GM23338 (cell line): ENCODE measurements around the gene PLCH2. TPM values are rescaled to one million over a fixed set of nuclear protein-coding genes. Genes with fewer than 3 reads are reported as not detected.

Experiments
- ATAC-seq: fragments of 200-7000 bp; cut with Tn5 transposase; 3 replicates; pipeline ENCODE4 v1.9.1; 2020
- DNase-seq: peaks from one replicate; pipeline ENCODE4 v3.0.0-alpha.2; 2015; ENCODE audit warnings: low spot score
- H2AFZ ChIP-seq: fragments of 200-600 bp; sonication (generic); 2 replicates; pipeline ENCODE4 v1.8.0; 2016; ENCODE audit warnings: antibody characterized with exemption, mild to moderate bottlenecking, moderate library complexity
- H3F3A ChIP-seq: fragments of 200-600 bp; sonication (generic); replicated peaks from 2 replicates; pipeline ENCODE4 v1.8.0; 2017; ENCODE audit warnings: antibody characterized with exemption, mixed run types, low read depth
- H3K27ac ChIP-seq: fragments of 200-600 bp; sonication (generic); 2 replicates; pipeline ENCODE4 v1.6.1; 2016; ENCODE audit warnings: low read depth
- H3K27me3 ChIP-seq: fragments of 200-600 bp; sonication (generic); 2 replicates; pipeline ENCODE4 v1.8.0; 2016; ENCODE audit warnings: mild to moderate bottlenecking, mixed run types, moderate library complexity; ENCODE audit not compliant: insufficient read depth
- H3K36me3 ChIP-seq: fragments of 200-600 bp; sonication (generic); 2 replicates; pipeline ENCODE4 v1.8.0; 2016; ENCODE audit warnings: mild to moderate bottlenecking; ENCODE audit not compliant: insufficient read depth
- H3K4me1 ChIP-seq: fragments of 200-600 bp; sonication (generic); 2 replicates; pipeline ENCODE4 v1.8.0; 2016; ENCODE audit warnings: mild to moderate bottlenecking, moderate library complexity; ENCODE audit not compliant: insufficient read depth
- H3K4me2 ChIP-seq: fragments of 200-600 bp; sonication (generic); 2 replicates; pipeline ENCODE4 v1.7.1; 2017; ENCODE audit warnings: mixed run types
- H3K4me3 ChIP-seq: fragments of 200-600 bp; sonication (generic); 2 replicates; pipeline ENCODE4 v1.6.1; 2016; ENCODE audit warnings: mixed run types
- H3K79me2 ChIP-seq: fragments of 200-600 bp; sonication (generic); replicated peaks from 2 replicates; pipeline ENCODE4 v1.8.0; 2017; ENCODE audit warnings: mild to moderate bottlenecking; ENCODE audit not compliant: insufficient read depth
- H3K9me2 ChIP-seq: fragments of 200-600 bp; sonication (generic); 2 replicates; pipeline ENCODE4 v1.8.0; 2017; ENCODE audit not compliant: insufficient read depth
- H4K20me1 ChIP-seq: fragments of 200-600 bp; sonication (generic); replicated peaks from 2 replicates; pipeline ENCODE4 v1.8.0; 2017; ENCODE audit warnings: mild to moderate bottlenecking; ENCODE audit not compliant: insufficient read depth
- H3K27ac Mint-ChIP-seq: 2 replicates; pipeline ENCODE4 v1.8.0; 2020; ENCODE audit warnings: inconsistent platforms, mild to moderate bottlenecking, moderate library complexity, mixed read lengths
- H3K27me3 Mint-ChIP-seq: 3 replicates; pipeline ENCODE4 v1.8.0; 2022; ENCODE audit warnings: low read depth, mild to moderate bottlenecking, moderate library complexity, mixed read lengths, inconsistent platforms; ENCODE audit not compliant: insufficient read depth, poor library complexity
- H3K36me3 Mint-ChIP-seq: 3 replicates; pipeline ENCODE4 v1.8.0; 2021; ENCODE audit warnings: low read depth, mild to moderate bottlenecking, inconsistent platforms, moderate library complexity, mixed read lengths
- H3K4me1 Mint-ChIP-seq: 3 replicates; pipeline ENCODE4 v1.8.0; 2020; ENCODE audit warnings: mild to moderate bottlenecking, inconsistent platforms, mixed read lengths
- H3K4me3 Mint-ChIP-seq: 3 replicates; pipeline ENCODE4 v1.8.0; 2021; ENCODE audit warnings: moderate library complexity, mild to moderate bottlenecking, inconsistent platforms, mixed read lengths
- H3K9me3 Mint-ChIP-seq: 3 replicates; pipeline ENCODE4 v1.8.0; 2020; ENCODE audit warnings: moderate library complexity, mild to moderate bottlenecking, inconsistent platforms, mixed read lengths
- CREB1 ChIP-seq: fragments of 250-450 bp; sonication (Bioruptor Pico); IDR thresholded peaks from 2 replicates; pipeline ENCODE4 v1.5.0; 2020; ENCODE audit warnings: low read depth, mild to moderate bottlenecking, moderate library complexity
- EZH2phosphoT487 ChIP-seq: fragments of 200-600 bp; sonication (generic); IDR thresholded peaks from one replicate; pipeline ENCODE4 v1.8.1; 2018; ENCODE audit warnings: antibody characterized with exemption; ENCODE audit not compliant: unreplicated experiment
- POLR2AphosphoS5 ChIP-seq: IDR thresholded peaks from 2 replicates; pipeline ENCODE4 v1.6.1; 2016; ENCODE audit warnings: antibody characterized with exemption, low read depth
- REST ChIP-seq: IDR thresholded peaks from one replicate; pipeline ENCODE4 v1.6.1; 2018; ENCODE audit warnings: antibody characterized with exemption; ENCODE audit not compliant: unreplicated experiment
- STAT1 ChIP-seq: IDR thresholded peaks from one replicate; pipeline ENCODE4 v1.6.1; 2016; ENCODE audit warnings: antibody characterized with exemption; ENCODE audit not compliant: unreplicated experiment
- ZNF114 ChIP-seq: fragments of 250-450 bp; sonication (Bioruptor Pico); IDR thresholded peaks from 2 replicates; pipeline ENCODE4 v1.5.0; 2020; ENCODE audit warnings: mild to moderate bottlenecking, moderate library complexity
- ZNF331 ChIP-seq: fragments of 250-450 bp; sonication (Bioruptor Pico); IDR thresholded peaks from 2 replicates; pipeline ENCODE4 v1.5.0; 2020; ENCODE audit warnings: low read depth, mild to moderate bottlenecking, moderate library complexity
- ZNF462 ChIP-seq: fragments of 250-450 bp; sonication (Bioruptor Pico); IDR thresholded peaks from 2 replicates; pipeline ENCODE4 v1.5.0; 2020; ENCODE audit warnings: mild to moderate bottlenecking, moderate library complexity
- polyA plus RNA-seq: library from polyadenylated mRNA; unstranded; fragments of >200 nt; fragmentation: Nextera tagmentation; extraction: Ambion mirVana; gene quantifications from 2 replicates; pipeline ENCODE4 v1.2.1, GENCODE V29; 2016
- total RNA-seq: library from RNA; depleted of rRNA; stranded (reverse); fragments of >200 nt; shearing (Covaris generic); gene quantifications from 2 replicates; pipeline ENCODE4 v1.2.3, GENCODE V29; 2014
- TF ChIP-seq, protein P1 (sequence below), 2 experiments: fragments of 200-600 bp in 1 of 2; sonication (generic) in 1 of 2; conservative IDR thresholded peaks; 2 replicates each; pipeline versions ENCODE4 v1.5.1 to v1.6.1; 2016 to 2017; ENCODE audit warnings: antibody characterized with exemption in 2 of 2, low read depth in 2 of 2, mild to moderate bottlenecking in 2 of 2, moderate library complexity in 1 of 2

PLCH2 gene
- total and polyA plus RNA-seq, 2 experiments from 2014 or later = 0.31 TPM; not detected in 1

DNA sequence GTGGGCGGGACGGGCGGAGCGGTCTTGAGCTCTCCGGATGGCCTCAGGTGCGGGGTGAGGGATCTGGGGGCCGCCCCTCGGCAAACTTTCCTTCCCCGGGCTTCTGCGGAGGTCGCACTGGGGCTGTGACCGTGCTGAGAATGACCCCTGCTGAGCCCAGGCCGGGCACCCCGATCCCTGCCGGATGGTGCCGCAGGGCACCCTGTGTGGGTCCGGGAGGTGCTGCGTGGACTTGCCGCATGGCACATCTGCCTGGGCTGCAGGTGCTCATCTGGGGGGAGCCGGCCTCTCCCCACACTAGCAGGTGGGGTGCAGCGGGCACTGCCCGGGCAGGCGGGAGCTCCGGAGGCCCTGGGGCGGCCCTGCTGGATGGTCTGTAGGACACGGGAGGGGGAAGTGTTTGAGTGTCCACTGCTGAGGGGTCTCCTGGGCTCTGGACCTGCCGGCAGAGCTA lies 31.9 kb upstream of the PLCH2 start (continued):
- TF ChIP-seq, protein P1, sequence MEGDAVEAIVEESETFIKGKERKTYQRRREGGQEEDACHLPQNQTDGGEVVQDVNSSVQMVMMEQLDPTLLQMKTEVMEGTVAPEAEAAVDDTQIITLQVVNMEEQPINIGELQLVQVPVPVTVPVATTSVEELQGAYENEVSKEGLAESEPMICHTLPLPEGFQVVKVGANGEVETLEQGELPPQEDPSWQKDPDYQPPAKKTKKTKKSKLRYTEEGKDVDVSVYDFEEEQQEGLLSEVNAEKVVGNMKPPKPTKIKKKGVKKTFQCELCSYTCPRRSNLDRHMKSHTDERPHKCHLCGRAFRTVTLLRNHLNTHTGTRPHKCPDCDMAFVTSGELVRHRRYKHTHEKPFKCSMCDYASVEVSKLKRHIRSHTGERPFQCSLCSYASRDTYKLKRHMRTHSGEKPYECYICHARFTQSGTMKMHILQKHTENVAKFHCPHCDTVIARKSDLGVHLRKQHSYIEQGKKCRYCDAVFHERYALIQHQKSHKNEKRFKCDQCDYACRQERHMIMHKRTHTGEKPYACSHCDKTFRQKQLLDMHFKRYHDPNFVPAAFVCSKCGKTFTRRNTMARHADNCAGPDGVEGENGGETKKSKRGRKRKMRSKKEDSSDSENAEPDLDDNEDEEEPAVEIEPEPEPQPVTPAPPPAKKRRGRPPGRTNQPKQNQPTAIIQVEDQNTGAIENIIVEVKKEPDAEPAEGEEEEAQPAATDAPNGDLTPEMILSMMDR (conservative IDR thresholded peaks at IDR 0.05; ENCODE audit: low read depth in 2 of 2) = no peak
- no peak for TF ChIP-seq EZH2phosphoT487
- no peak for TF ChIP-seq ZNF114 (CRISPR knock-in tag)
- no peak for TF ChIP-seq REST
- no peak for TF ChIP-seq POLR2AphosphoS5
- no peak for TF ChIP-seq STAT1

DNA sequence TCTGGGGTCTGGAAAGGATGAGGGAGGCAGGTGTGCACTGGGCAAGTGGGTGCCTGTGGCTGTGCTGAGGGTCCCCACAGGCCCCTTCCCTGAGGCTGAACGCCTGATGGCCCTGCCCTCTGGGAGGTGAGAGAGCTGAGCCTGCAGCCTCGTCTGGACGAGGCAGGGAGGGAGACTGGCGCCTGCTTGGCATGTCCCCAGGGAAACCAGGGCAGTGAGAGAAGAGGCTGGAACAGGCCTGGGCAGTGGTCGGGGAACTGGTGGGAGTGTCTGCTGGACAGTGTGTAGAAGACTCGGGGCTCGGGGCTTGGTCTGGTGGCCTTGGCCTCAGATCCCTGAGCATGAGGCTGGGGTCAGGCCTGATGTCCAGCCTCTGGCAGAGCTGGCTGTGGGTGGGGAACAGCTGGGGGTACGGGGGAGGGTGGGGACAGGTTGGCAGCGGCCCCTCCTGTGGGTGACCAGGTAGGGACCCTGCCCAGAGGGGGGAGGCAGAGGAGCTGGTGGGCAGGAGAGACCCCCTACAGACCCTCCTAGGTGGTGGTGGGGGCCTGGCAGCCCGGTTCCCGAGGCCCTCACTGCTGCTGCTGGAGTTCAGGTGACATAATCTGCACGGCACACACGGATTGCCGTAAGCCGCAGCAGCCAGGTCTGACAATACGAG lies 30.8 kb upstream of the PLCH2 start:
- H3K36me3 ChIP-seq = no peaks in the 10 kb centered on the region
- H4K20me1 ChIP-seq = no peaks in the 10 kb centered on the region
- H3K27ac ChIP-seq = no peak overlapping the region
- DNase-seq = no peak
- no peak overlapping the region for H3K4me3 ChIP-seq
- H3K36me3 Mint-ChIP-seq = no peaks in the 10 kb centered on the region
- no peaks in the 10 kb centered on the region for H3K9me3 Mint-ChIP-seq
- no peak overlapping the region for H2AFZ ChIP-seq
- no peaks in the 10 kb centered on the region for H3K4me1 ChIP-seq
- peaks cover 9% of the 10 kb centered on the region for H3K27me3 Mint-ChIP-seq
- no peak overlapping the region for H3K4me3 Mint-ChIP-seq
- H3K79me2 ChIP-seq = no peaks in the 10 kb centered on the region
- H3F3A ChIP-seq = no peaks in the 10 kb centered on the region
- peaks cover 19% of the 10 kb centered on the region for H3K27me3 ChIP-seq
- no peaks in the 10 kb centered on the region for H3K9me2 ChIP-seq
- no peak overlapping the region for H3K27ac Mint-ChIP-seq
- no peak for ATAC-seq
- H3K4me2 ChIP-seq = no peak overlapping the region
- peaks cover 14% of the 10 kb centered on the region for H3K4me1 Mint-ChIP-seq
- TF ChIP-seq ZNF462 = no peak
- TF ChIP-seq REST = no peak
- TF ChIP-seq ZNF331 (CRISPR knock-in tag) = no peak
- TF ChIP-seq EZH2phosphoT487 = no peak
- TF ChIP-seq CREB1 (CRISPR knock-in tag) = no peak
